G401.6 (cell line): ENCODE measurements around the gene CHRM1.

Experiments
- FAIRE-seq: peaks from 2 replicates; lab custom pipeline; 2012; peaks lifted over from hg19 to GRCh38; lab: Jason Lieb, UNC

CHRM1 gene

GRCh38 chr11:62905296-62905695 lies 15.9 kb downstream of the CHRM1 start:
- no peak for FAIRE-seq

DNA sequence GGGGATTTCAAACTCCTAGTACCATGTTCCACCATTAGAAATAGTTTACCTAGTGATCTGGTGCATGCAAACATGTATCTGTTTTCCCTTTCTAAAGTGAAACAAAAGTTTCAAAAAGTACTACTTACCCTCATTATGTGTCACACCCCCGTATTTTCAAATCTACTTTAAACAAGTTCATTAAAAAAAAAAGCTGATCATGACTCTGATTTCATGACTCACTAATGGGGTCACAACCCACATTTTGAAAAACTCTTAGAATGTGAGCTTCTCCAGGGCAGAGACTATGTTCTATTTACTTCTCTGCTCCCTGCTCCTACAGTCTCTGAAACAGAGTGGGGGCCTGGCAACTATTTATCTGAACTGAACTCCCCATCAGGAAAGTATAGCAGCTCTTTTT lies 18.2 kb downstream of the CHRM1 start:
- FAIRE-seq = no peak

DNA sequence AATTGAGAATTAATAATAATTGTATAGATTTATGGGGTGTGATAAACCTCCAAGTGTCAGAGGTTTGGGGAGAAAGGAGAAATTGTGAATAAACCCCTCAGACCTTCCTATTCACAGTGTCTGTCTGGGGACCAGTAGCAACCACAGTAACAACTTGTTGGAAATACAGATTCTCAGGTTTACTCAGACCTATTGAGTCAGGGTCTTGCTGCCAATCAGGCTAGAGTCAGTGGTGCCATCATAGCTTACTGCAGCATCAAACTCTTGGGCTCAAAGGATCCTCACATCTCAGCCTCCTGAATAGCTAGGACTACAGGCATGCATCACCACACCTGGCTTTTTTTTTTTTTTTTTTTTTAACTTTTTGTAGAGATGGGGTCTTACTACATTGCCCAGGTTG lies 23.1 kb downstream of the CHRM1 start:
- no peak for FAIRE-seq

GRCh38 chr11:62897311-62897710 lies 23.9 kb downstream of the CHRM1 start:
- no peak for FAIRE-seq

GRCh38 chr11:62896049-62896448 lies 25.1 kb downstream of the CHRM1 start:
- FAIRE-seq = no peak

DNA sequence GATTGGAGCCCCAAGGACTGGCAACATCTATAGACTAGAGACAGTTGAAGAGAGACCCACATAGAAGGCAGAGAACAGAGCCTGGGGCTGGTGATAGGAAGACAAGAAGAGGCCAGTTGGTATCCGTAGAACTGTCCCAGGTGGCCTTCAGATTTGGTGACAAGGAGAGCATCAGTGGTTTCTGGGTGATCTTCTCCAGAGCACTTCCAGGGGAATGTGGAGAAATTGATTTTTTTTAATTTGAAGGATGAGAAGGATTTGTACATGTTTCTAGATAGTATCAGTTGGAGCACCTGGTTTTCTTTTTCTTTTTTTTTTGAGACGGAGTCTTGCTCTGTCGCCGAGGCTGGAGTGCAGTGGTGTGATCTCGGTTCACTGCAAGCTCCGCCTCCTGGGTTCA lies 25.7 kb downstream of the CHRM1 start:
- FAIRE-seq = no peak

GRCh38 chr11:62892077-62892922 lies 28.9 kb downstream of the CHRM1 start:
- no peak for FAIRE-seq

DNA sequence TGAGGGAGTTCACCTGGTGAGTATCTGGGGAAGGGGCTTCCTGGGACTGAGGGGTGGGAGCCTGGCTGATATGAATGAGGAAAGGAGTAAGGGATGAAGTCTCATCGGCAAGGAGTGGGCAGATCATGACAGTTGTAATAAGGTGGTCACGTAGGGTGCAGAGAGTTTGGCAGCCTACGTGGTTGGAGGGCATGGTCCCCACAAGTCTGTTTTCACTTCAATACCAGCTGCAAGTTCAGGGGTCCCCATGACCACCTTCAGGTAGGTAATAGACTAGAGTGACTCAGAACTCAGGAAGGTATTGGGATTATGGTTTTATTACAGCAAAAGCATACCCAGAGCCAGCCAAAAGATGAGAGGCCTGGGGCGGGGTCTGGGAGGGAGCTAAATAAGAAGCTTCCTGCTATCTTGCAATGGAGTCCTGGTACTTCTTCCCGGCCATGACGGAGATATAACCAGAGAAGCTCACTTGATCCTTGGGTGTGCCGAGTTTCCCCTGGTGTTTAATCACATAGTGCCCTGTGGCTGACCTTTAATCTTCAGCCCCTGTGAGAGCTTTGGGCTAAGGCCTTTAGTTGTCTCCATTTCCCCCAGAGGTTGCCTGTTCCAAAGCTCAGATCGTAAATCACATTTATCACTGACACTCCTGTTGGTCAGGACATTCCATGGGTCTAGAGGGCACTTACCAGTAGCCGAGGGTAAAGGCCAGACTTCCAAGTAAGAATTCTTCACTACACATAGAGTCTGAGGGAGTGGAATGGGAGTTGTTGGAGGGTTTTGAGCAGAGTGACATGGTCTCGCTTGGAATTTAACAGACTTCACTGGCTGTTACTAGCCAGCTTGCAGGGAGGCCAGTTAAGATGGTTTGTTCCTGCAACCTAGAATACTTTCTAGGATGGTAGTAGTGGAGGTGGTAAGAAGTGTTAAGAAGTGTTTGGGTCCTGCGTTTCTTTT lies 31.4 kb downstream of the CHRM1 start:
- FAIRE-seq = peak; percentile 94

DNA sequence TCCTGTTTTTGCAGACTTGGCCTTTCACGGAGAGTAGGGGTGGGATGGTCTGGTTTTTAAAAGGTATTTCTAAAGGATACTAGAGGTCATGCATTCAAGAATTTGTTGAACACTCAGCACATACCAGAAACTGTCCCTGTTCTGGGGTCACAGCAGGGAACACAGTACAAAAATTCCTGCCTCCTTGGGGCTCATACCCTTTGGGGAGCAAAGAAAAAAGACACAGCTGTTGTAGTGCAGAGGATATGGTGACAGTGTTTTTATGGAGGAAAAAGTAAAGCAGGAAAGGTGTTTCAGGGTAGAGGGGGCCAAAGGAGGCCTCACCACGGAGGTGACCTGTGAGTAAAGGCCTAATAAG lies 32.1 kb downstream of the CHRM1 start:
- no peak for FAIRE-seq

DNA sequence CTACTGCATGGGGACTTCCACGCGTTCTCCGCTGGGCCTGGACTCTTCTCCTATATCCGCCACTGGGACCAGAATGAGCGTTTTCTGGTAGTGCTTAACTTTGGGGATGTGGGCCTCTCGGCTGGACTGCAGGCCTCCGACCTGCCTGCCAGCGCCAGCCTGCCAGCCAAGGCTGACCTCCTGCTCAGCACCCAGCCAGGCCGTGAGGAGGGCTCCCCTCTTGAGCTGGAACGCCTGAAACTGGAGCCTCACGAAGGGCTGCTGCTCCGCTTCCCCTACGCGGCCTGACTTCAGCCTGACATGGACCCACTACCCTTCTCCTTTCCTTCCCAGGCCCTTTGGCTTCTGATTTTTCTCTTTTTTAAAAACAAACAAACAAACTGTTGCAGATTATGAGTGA lies 32.8 kb downstream of the CHRM1 start:
- FAIRE-seq = no peak

DNA sequence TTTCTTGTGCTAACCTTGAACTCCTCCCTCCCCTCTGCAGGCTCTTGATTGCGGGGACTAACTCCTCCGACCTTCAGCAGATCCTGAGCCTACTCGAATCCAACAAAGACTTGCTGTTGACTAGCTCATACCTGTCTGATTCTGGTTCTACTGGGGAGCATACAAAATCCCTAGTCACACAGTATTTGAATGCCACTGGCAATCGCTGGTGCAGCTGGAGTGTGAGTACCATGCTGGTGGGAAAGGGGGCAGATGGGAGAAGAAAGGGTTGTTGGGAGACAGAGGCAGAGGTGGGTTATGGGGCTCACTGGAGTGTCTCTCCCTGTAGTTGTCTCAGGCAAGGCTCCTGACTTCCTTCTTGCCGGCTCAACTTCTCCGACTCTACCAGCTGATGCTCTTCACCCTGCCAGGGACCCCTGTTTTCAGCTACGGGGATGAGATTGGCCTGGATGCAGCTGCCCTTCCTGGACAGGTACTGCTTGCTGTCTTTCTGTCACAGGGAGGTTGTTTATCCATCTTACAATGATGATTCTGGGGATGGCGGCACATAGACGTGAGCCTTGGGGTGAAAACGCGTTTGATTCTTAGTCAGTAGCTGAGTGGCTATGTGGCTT lies 35.9 kb downstream of the CHRM1 start:
- no peak for FAIRE-seq

DNA sequence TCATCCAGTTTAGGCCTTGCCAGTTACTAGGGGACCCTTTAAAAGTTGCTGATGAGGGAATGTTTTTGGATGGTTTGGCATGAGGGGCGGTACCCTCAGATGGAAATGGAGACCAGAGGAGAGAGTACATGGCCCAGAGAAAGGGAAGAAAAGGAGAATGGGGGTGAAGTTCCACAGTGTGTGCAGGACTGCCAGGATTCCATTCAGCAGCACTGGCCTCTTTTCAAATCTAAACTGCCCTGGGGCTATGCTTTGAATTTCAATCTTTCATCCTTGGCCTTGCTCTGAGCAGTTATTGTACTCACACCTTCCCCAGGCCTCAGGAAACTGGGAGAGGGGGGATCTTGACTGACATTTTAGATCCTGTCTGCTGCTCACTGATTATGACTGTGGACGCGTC lies 37.5 kb downstream of the CHRM1 start:
- no peak for FAIRE-seq

- no peak for FAIRE-seq
Observed at GRCh38 chr11:62882788-62883501, 38.2 kb downstream of the CHRM1 start.

- no peak for FAIRE-seq
Observed at GRCh38 chr11:62882431-62882749, 38.8 kb downstream of the CHRM1 start.

DNA sequence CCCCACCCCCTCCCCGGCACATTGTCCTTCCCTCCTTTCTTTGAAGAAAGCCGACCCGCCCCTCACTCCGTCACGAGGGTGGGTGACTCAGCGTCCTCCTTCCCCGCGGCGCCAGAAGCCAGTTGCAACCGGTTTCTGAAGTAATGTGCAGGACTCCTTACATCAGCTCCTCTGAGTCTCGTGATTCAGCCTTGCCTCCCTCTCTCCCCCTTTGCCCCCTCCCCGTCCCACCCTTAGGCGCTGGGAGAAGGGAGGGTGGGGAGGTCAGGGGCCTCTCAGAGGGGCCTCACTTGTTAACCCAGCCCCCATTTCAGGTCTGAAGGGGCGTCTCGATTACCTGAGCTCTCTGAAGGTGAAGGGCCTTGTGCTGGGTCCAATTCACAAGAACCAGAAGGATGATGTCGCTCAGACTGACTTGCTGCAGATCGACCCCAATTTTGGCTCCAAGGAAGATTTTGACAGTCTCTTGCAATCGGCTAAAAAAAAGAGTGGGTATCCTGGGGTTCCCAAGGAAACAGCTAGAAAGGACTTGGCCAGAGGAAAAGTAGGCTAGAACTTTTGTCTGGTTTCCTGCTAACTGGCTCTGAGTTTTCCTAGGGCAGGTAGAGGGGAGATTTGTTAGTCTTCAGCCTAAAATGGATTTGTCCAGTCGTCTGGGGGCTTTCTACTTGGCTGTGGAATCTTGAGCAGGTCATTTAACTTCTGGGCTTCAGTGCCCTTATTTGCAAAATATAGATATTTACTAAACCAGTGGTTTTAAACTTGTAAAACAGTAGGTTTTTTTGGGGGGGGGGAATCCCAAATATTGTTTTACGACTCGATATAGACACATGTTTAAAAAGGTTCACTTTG lies 39.4 kb downstream of the CHRM1 start:
- no peak for FAIRE-seq

DNA sequence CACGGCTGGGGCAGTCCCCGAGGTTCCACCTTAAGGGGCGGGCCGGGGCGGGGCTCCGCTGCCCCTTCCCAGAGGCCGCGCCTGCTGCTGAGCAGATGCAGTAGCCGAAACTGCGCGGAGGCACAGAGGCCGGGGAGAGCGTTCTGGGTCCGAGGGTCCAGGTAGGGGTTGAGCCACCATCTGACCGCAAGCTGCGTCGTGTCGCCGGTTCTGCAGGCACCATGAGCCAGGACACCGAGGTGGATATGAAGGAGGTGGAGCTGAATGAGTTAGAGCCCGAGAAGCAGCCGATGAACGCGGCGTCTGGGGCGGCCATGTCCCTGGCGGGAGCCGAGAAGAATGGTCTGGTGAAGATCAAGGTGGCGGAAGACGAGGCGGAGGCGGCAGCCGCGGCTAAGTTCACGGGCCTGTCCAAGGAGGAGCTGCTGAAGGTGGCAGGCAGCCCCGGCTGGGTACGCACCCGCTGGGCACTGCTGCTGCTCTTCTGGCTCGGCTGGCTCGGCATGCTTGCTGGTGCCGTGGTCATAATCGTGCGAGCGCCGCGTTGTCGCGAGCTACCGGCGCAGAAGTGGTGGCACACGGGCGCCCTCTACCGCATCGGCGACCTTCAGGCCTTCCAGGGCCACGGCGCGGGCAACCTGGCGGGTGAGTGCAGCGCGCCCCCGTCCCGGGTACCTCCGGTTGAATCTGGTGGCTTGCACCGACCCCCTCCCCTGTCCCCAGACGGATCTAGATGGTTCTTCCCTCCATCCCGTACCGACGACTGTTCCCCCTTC lies 40.2 kb downstream of the CHRM1 start, which contains the start of gene SLC3A2:
SLC3A2 (plus strand) TSS at position 94 of the 776 bp plus-strand sequence; CDS start at position 222, 128 bp downstream.
- FAIRE-seq = no peak

- no peak for FAIRE-seq
Observed at GRCh38 chr11:62880231-62880802, 40.8 kb downstream of the CHRM1 start.

- FAIRE-seq = no peak
Observed at GRCh38 chr11:62879235-62879978, 41.8 kb downstream of the CHRM1 start.

DNA sequence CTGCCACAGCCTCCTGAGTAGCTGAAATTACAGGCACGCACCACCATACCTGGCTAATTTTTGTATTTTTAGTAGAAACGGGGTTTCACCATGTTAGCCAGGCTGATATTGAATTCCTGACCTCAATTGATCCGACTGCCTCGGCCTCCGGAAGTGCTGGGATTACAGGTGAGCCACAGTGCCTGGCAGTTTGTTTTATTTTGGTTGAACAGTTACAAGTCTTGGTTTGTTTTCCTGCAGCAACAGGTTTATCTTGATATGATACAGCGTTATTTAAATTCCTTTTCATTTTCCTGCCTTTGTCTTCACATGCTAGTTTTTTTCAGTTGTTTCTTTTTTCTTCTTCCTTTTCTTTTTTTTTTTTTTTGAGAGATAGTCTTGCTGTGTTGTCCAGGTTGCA lies 44.5 kb downstream of the CHRM1 start:
- no peak for FAIRE-seq
